ENCODE data around the gene IFNA7.
"Not testable (repeated sequence)": the region's sequence is repeated elsewhere in the genome, so short reads cannot be mapped to it uniquely, and the experiment has no call there.

Gene IFNA7

DNA sequence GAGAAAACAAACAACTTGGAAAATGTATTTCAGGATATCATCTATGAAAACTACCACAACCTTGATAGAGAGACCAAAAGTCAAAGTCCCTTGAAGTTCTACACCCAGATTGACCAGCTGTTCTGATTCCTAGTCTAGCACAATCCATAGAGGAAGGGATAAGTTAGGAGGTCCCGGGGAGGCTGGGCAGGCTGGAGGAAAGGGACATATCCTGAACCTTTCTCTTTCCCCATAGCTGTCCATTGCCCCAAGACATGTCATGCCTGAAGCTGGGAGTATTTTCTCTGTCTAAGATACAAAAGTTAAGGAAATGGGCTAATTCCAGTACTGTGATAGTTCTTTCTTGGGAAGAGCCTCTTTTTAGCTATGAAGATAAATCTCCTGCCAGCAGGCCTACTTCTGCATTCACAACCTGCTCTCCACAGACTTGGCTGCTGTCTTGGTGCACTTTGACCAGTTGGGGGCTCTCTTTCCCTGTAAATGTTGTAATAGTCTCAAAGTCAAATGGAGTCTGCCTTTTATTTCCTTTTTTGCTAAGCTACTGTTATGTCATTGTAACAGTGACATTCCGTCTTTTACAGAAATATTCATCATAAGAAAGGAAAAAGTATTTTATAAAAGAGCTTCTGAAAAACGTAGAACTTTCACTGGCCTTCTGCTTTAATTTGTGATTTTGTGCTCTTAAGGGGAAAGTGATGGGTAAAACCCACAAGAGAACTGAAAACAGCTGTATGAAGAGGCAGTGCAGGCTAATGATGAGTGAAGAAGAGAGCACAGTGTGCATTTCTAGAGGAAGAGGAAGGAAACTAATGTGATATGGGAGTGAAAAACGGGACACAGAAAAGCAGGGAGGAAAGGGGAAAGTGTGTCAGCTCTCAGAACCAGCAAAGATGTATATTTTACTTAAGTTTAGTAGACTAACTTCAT is 18.9 kb downstream of the IFNA7 start:
- not testable (repeated sequence) for DNase-seq (ENCODE audit: low read depth)

DNA sequence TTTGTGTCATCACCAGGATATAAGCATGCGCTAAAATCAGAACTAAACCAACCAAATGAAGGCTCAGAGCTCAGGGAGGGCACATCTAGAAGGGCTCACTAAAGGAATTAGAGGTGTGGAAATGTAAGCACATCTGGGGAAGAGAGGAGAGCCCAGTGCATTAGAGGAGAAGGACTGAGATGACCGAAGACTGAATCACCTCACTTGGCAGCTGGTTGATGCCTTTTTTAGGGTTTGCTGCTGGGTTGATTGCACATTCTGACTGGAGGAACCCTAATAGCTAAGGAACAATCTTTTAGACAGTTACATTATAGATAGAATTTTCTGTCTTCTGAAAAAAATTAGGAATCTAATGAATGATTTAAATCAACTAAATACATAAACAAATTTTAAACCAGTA is 27.3 kb downstream of the IFNA7 start:
- DNase-seq (ENCODE audit: low read depth): no peak

DNA sequence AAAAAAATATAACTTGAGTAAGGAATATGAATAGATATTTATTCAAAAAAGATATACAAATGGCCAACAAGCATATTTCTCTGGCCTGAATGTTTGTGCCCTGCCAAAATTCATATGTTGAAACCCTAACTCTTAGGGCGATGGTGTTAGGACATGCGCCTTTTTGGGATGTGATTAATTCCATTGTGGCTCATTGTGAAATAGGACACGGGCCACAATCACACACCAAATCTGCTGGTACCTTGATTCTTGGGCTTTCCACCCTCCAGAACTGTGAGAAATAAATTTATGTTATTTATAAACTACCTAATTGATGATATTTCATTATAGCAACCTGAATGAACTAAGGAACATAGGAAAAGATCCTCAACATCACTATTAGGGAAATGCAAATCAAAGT is 29.8 kb downstream of the IFNA7 start:
- DNase-seq (ENCODE audit: low read depth): no peak

DNA sequence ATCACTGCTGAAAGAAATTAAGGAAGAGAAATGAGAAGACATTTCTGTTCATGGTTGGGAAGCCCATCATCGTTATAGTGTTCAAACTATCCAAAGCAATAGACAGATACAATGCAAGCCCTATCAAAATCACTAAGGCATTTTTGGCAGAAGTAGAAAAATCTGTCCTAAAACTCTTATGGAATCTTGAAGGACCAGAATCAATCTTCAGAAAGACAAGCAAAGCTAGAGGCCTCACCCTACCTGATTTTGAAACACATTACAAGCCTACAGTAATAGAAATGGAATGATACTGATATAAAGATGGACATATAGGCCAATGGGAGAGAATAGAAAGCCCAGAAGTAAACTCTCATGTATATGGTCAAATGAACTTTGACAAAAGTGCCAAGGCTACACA is 30.7 kb downstream of the IFNA7 start:
- DNase-seq (ENCODE audit: low read depth): no peak

DNA sequence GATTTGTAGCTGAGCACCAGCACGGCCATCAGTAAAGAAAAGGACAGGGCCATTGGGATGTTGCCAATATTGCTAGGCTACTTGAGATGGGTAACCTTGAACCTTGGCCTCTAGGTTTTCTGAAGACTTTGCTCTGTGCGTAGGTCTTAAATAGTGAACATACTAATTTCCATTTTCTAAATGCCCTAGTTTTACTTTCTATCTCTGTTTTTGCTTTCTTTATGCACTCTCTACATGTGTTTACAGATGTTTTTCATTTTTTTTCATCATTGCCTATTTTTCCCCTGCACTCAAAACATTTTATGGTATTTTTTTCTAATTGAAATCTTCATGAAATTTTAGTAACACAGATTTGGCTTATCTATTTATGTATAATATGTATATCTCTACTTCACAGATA is 35.4 kb downstream of the IFNA7 start, which contains the start of gene IFNA21:
IFNA21 (minus strand) TSS at position 101 of the 400 bp plus-strand sequence; CDS start at position 53, 48 bp downstream.
- DNase-seq (ENCODE audit: low read depth): not testable (repeated sequence)

DNA sequence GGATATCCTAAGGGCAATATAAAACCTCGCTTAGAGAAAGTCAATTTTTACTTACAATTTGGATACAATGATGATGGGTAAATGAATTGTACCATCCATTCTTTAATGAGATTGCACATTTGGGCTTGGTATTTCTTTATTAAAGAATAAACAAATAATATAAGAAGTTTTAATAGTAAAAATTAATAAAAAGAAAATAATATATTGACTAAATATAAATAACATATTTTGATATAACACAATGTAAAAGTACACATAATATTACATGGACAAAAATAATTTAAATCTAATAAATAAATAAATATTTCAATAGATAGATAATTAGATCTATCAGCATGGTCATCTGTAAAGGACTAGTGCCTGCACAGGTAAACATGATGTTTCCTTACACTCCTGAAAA is 36.5 kb downstream of the IFNA7 start:
- DNase-seq (ENCODE audit: low read depth): no peak

DNA sequence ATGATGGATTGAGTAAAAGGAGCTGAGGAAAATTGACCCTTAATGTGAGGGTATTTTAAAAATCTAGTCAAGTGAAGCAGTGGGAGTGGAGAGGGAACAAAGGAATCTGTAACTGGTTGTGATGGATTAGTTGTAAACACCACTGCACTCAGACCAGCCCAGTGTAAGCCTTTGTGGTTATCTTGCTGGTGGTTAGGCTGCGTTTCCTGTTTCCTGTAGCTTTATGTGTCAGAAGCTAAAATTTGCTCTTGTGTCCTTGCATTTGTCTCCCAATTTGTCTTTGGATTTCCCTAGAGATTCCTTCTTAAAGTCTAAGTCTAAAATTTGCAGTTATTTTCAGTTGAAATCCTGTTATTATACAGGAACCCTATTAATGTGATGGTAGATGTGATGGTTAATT is 41.8 kb downstream of the IFNA7 start:
- no peak for DNase-seq (ENCODE audit: low read depth)

DNA sequence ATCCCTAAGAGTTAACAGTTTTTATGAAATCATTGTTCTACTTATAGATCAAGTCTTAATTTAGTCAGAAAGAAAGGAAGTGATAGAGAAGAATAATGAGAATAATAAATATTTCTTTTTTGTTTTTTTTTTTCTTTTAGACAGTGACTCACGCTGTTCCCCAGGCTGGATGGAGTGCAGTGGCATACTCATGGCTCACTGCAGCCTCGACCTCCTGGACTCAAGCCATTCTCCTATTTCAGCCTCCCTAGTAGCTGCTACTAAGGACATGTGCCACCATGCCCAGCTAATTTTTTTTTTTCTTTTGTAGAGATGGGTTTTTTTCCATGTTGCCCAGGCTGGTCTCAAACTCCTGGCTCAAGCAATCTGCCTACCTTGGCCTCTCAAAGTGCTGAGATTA is 46.5 kb downstream of the IFNA7 start:
- DNase-seq (ENCODE audit: low read depth): no peak

DNA sequence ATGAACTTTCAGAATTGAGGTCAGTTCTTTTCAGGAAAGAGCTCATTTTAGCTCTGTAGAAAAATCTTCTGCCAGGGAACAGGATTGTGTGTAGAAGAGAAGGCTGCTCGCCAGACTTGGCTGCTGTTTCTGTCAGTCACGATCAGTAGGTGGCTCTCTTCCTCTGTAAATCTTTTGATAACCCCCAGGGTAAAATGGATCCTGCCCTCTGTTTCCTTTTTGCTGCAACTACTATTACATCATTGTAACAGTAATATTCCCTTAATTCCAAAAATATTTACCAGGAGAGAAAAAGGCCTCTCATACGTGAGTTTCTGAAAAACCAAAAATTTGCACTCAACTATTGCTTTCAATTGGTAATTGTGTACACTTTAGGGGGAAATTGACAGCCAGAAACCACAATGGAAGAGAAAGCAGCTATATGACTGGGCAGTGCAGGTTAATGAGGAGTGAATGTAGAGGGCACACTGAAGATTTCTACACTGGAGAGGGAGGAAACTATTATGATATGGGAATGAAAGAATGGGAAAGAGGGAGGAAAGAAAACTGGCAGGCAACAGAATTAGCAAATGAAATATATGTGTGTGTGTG is 47.9 kb downstream of the IFNA7 start:
- no peak for DNase-seq (ENCODE audit: low read depth)

DNA sequence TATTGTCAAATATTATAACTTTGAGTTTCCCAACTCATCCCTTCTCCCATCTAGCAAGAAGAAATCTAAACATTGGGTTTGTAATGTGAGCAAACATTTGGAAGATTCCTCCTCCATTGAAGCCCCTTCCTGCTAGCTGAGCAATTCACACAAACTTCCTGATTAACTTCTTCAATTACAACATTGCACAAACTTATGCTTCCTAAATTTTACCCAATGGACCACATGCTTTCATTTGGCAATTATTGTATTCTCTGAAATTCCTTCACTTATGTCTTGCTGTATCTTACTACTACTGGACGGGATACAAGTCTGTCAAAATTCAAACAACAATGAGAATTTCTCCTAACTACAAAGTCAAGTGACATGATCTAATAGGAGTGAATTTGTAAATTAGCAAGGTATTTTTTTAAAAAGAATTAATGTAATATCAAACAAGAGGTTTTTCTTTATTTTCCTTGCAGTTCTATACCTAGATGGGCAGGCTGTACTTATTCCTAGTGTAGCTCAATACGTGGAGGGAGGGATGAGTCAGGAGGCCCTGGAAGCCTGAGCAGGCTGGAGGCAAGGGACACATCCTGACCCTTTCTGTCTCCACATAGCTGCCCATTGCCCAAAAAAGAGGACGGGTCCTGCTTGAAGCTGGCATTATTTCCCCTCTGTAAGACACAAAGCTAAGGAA is 48.5 kb downstream of the IFNA7 start:
- no peak for DNase-seq (ENCODE audit: low read depth)

Measured in activated gamma-delta T cell treated with anti-CD3 and anti-CD28 coated beads, Interleukin-2, amount 50 U/mL, for 16 hours (primary cell).